NCI-H1092 treated with DMSO at 0.1 percent for 48 hours (cell line): ENCODE measurements around the gene CRAT.

Experiments used
- DNase-seq: peaks from one replicate; lab custom pipeline; 2025; lab: John Stamatoyannopoulos, UW

The CRAT gene

GRCh38 chr9:129089246-129089645 is 21.3 kb downstream of the CRAT start:
- no peak for DNase-seq

- DNase-seq = no peak
Measured at GRCh38 chr9:129084087-129084486, 26.5 kb downstream of the CRAT start.

- DNase-seq = peak; percentile 42
Measured at GRCh38 chr9:129081388-129081904, 29.1 kb downstream of the CRAT start.

GRCh38 chr9:129080601-129081387 is 29.8 kb downstream of the CRAT start, which contains the start of gene DOLPP1:
Gene DOLPP1 (plus strand): TSS chr9:129081111. CDS start chr9:129081132, 21 bp downstream.
- peak; percentile 99 for DNase-seq

GRCh38 chr9:129080298-129080600 is 30.3 kb downstream of the CRAT start:
- DNase-seq = no peak

- no peak for DNase-seq
Measured at GRCh38 chr9:129079829-129080228, 30.8 kb downstream of the CRAT start.

- no peak for DNase-seq
Measured at GRCh38 chr9:129078691-129079503, 31.7 kb downstream of the CRAT start.

GRCh38 chr9:129077236-129077635 is 33.4 kb downstream of the CRAT start:
- DNase-seq = no peak

- no peak for DNase-seq
Measured at GRCh38 chr9:129076640-129077037, 34.0 kb downstream of the CRAT start.

GRCh38 chr9:129075996-129076639 is 34.5 kb downstream of the CRAT start:
- no peak for DNase-seq

- no peak for DNase-seq
Measured at GRCh38 chr9:129074106-129074505, 36.5 kb downstream of the CRAT start.

- no peak for DNase-seq
Measured at GRCh38 chr9:129073404-129073803, 37.2 kb downstream of the CRAT start.

GRCh38 chr9:129072171-129072570 is 38.4 kb downstream of the CRAT start:
- DNase-seq = no peak

- DNase-seq = no peak
Measured at GRCh38 chr9:129071526-129072126, 39.0 kb downstream of the CRAT start.

- no peak for DNase-seq
Measured at GRCh38 chr9:129070696-129071525, 39.7 kb downstream of the CRAT start.

GRCh38 chr9:129069862-129070641 is 40.5 kb downstream of the CRAT start:
- no peak for DNase-seq

- DNase-seq = no peak
Measured at GRCh38 chr9:129068990-129069861, 41.4 kb downstream of the CRAT start.

GRCh38 chr9:129068110-129068509 is 42.5 kb downstream of the CRAT start:
- DNase-seq = no peak

- DNase-seq = no peak
Measured at GRCh38 chr9:129064499-129064908, 46.1 kb downstream of the CRAT start.
